Fibroblast of mammary gland (primary cell): Measurements from ENCODE around the gene CIART.
A peak's percentile ranks its signal among the peaks of the same experiment; 100 is the strongest.
"Not testable (repeated sequence)": the region's sequence is repeated elsewhere in the genome, so short reads cannot be mapped to it uniquely, and the experiment has no call there.

ENCODE experiments used
- DNase-seq: peaks from one replicate; pipeline ENCODE4 v3.0.0-alpha.2; 2010; ENCODE audit warnings: low read depth
- H3K4me3 ChIP-seq: 2 replicates; pipeline ENCODE4 v1.5.1; 2011; ENCODE audit warnings: low read depth, mild to moderate bottlenecking, low read length, moderate library complexity; ENCODE audit not compliant: control insufficient read depth
- TF ChIP-seq, protein P1 (sequence below): conservative IDR thresholded peaks from 2 replicates; pipeline ENCODE4 v1.5.1; 2011; ENCODE audit warnings: low read depth, low read length, inconsistent platforms; ENCODE audit not compliant: control insufficient read depth, insufficient read depth

Gene CIART

DNA sequence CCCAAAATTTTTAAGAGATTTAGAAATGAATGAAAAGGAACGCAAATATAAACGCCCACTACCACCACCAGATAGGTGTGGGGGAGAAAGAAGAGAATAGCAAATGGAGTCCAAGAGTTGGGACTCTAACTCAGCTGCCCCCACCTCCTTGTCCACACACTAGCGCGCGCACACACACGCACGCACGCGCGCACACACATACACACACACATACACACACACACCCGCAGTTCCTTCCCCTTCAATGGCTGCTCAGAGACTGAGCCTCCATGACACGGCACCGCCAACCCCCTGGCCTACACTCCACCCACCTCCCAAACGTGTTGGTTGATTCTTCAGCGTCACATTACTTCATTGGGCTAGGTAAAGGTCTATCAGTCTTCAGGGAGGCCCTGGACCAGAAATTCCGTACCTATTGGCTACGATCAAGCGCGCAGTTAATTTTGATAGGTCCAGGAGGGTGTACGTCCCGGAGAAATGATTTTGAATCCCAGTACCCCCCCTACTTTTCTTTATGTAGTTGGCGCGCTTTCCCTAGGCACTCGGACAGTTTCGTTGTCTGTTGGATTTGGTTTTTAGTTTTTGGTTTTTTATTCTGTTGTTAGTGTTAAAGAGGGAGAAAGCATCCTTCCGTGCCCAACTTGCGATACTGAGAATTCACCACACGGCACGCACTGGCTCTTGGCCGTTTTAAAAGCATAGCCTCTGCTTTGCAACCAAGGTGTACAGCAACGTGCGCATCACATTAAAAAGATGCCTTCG lies 46.3 kb upstream of the CIART start, which contains the start of gene ANP32E:
ANP32E (minus strand) TSS at position 261 of the 762 bp plus-strand sequence. CDS start 326 bp downstream, outside the sequence.
- TF ChIP-seq, protein P1, sequence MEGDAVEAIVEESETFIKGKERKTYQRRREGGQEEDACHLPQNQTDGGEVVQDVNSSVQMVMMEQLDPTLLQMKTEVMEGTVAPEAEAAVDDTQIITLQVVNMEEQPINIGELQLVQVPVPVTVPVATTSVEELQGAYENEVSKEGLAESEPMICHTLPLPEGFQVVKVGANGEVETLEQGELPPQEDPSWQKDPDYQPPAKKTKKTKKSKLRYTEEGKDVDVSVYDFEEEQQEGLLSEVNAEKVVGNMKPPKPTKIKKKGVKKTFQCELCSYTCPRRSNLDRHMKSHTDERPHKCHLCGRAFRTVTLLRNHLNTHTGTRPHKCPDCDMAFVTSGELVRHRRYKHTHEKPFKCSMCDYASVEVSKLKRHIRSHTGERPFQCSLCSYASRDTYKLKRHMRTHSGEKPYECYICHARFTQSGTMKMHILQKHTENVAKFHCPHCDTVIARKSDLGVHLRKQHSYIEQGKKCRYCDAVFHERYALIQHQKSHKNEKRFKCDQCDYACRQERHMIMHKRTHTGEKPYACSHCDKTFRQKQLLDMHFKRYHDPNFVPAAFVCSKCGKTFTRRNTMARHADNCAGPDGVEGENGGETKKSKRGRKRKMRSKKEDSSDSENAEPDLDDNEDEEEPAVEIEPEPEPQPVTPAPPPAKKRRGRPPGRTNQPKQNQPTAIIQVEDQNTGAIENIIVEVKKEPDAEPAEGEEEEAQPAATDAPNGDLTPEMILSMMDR = no peak

DNA sequence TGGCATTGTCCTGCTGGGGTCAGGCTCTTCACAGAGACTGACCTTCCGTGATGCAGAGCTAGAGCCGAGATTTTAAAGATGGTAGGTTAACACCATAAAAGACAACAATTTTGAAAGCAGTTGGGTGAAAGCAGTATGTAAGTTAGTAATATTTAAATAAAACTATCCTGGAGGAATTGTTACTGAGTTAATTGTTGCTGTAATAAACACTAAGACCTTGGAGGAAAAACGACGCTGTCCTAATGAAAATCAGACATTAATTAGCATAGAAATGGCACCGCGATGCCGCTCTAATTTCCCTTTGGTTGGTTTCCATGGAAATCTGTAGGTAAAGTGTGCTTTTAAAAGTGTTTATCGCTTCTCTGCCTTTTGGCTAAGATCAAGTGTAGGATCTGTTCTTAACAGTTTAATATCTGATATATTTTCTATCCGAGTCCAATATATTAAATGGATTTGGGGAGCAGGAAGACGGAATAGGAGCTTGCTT lies 45.7 kb upstream of the CIART start:
- TF ChIP-seq, protein P1 = no peak
- peak overlapping the region; percentile 67 for H3K4me3 ChIP-seq

More for the DNA sequence above, 46.3 kb upstream of the CIART start, which contains the start of gene ANP32E:
- peak; percentile 100 for DNase-seq
- peak within 1 kb of the TSS; percentile 67 for H3K4me3 ChIP-seq

DNA sequence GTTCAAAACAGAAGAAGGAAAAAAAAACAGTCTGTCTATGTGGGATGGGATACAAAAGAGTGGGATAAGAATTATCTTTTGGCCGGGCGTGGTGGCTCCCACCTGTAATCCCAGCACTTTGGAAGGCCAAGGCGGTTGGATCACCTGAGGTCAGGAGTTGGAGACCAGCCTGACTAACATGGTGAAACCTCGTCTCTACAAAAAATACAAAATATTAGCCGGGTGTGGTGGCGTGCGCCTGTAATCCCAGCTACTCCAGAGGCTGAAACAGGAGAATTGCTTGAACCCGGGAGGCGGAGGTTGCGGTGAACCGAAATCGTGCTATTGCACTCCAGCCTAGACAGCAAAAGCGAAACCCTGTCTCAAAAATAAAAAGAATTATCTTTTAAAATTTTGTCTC lies 45.2 kb upstream of the CIART start:
- not testable (repeated sequence) for H3K4me3 ChIP-seq, DNase-seq

More for the DNA sequence above, 45.7 kb upstream of the CIART start:
- no peak for DNase-seq

DNA sequence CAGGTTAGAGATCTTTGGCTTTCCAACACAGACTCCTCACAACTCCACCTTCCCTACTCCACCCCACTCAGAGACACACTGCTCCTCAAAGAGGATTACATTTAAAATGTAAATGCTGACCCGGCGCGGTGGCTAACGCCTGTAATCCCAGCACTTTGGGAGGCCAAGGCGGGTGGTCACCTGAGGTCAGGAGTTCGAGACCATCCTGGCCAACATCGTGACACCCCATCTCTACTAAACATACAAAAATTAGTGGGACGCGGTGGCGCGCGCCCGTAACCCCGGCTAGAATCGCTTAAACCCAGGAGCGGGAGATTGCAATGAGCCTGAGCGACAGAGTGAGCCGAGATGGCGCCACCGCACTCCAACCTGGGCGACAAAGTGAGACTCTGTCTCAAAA lies 44.6 kb upstream of the CIART start:
- TF ChIP-seq, protein P1 = no peak
- no peak for DNase-seq
- H3K4me3 ChIP-seq = no peak overlapping the region

DNA sequence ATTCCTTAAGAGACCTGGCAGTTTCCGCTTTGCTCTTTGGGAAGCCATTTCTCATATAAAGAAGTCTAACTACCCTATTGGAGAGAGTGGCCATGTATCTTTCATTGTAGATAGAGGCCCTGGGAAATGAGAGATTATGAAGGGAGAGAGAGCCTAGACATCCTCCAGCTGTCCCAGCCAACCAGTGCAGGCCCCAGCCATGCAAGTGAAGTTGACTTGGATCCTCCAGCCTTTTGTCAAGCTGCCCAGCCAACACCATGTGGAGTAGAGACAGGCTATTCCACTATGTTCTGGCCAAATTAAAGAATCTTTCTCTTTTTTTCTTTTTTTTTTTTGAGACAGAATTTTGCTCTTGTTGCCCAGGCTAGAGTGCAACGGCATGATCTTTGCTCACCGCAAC lies 39.4 kb upstream of the CIART start:
- TF ChIP-seq, protein P1 = no peak
- no peak overlapping the region for H3K4me3 ChIP-seq
- no peak for DNase-seq

DNA sequence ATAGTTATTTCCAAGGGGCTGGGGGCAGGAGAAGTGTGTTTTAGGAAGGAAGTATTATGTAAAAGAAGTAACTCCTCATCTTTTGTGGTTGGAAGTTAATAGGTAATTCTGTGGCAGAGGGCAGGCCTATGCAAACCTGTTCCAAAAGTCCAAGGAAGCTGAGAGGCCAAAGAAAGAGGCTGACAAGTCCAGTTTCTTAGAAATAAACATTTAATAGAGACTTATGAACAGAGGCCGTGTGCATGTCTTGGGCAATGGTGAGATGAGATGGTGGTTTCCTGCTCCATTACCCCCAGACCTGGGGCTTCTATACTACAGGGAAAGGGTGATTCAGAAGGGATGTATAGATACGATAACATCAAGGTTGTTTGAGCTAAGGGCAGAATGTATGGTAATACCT lies 32.4 kb upstream of the CIART start:
- no peak overlapping the region for H3K4me3 ChIP-seq
- TF ChIP-seq, protein P1 = no peak
- DNase-seq = no peak

DNA sequence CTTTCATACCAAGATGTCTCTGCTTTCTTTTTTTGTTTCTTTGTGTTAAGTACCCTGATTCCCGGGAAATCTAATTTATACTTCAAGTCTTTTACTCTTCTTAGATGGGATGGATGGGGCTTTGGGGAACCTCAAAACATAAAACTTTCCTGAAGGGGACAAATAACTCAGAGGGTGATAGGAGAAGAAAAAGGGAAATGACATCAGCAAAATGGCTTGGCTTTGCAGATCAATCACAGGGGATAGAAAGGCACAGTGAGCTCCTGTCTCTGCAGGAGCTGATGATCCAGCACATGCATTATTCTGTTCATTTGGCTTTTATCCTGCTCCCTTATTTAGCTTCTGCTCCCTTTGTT lies 26.2 kb upstream of the CIART start:
- TF ChIP-seq, protein P1 = no peak
- DNase-seq = no peak
- no peak overlapping the region for H3K4me3 ChIP-seq
